ENCODE measurements around the gene ZNF469.
A peak's percentile ranks its signal among the peaks of the same experiment; 100 is the strongest.

ZNF469 gene

GRCh38 chr16:88380099-88380498 lies 2.7 kb upstream of the ZNF469 start:
- DNase-seq, result no peak

- no peak for DNase-seq
Measured at GRCh38 chr16:88380619-88381018, 2.1 kb upstream of the ZNF469 start.

- no peak for DNase-seq
Measured at GRCh38 chr16:88381820-88382451, 823 bp upstream of the ZNF469 start.

- peak; percentile 9 for DNase-seq
Measured at GRCh38 chr16:88383401-88384221, 852 bp downstream of the ZNF469 start.

- DNase-seq, result no peak
Measured at GRCh38 chr16:88384222-88385111, 1.7 kb downstream of the ZNF469 start.

- DNase-seq, result no peak
Measured at GRCh38 chr16:88385112-88385594, 2.4 kb downstream of the ZNF469 start.

GRCh38 chr16:88385831-88386815 lies 3.4 kb downstream of the ZNF469 start:
- no peak for DNase-seq

GRCh38 chr16:88387180-88387765 lies 4.5 kb downstream of the ZNF469 start:
- DNase-seq, result no peak

GRCh38 chr16:88387941-88388627 lies 5.3 kb downstream of the ZNF469 start:
- no peak for DNase-seq

- DNase-seq, result no peak
Measured at GRCh38 chr16:88389191-88389590, 6.4 kb downstream of the ZNF469 start.

- no peak for DNase-seq
Measured at GRCh38 chr16:88389621-88390160, 6.9 kb downstream of the ZNF469 start.

- DNase-seq, result no peak
Measured at GRCh38 chr16:88390265-88390664, 7.5 kb downstream of the ZNF469 start.

GRCh38 chr16:88390735-88391134 lies 8.0 kb downstream of the ZNF469 start:
- DNase-seq, result no peak

- no peak for DNase-seq
Measured at GRCh38 chr16:88391144-88391850, 8.5 kb downstream of the ZNF469 start.

GRCh38 chr16:88392111-88392510 lies 9.4 kb downstream of the ZNF469 start:
- DNase-seq, result no peak

GRCh38 chr16:88392616-88393015 lies 9.9 kb downstream of the ZNF469 start:
- no peak for DNase-seq

- no peak for DNase-seq
Measured at GRCh38 chr16:88393034-88393433, 10.3 kb downstream of the ZNF469 start.

- DNase-seq, result no peak
Measured at GRCh38 chr16:88393571-88393970, 10.8 kb downstream of the ZNF469 start.

GRCh38 chr16:88394426-88394825 lies 11.7 kb downstream of the ZNF469 start:
- no peak for DNase-seq

Measured in activated naive CD4-positive, alpha-beta T cell treated with Interleukin-2 at 50 U/mL for 16 hours (primary cell).